CD1c-positive myeloid dendritic cell (primary cell): Measurements from ENCODE around the gene CTAGE9.

ENCODE experiments used
- DNase-seq: peaks from one replicate; pipeline ENCODE4 v3.0.0-alpha.2; 2016; ENCODE audit errors: extremely low spot score

Gene CTAGE9

GRCh38 chr6:131669891-131670290 lies 40.9 kb downstream of the CTAGE9 start:
- no peak for DNase-seq

GRCh38 chr6:131663578-131664165 lies 47.1 kb downstream of the CTAGE9 start:
- no peak for DNase-seq

GRCh38 chr6:131660195-131660594 lies 50.6 kb downstream of the CTAGE9 start:
- DNase-seq: no peak
